GM12878 (cell line): ENCODE measurements around the gene NFAT5. TPM values are rescaled to one million over a fixed set of nuclear protein-coding genes. Genes with fewer than 3 reads are reported as not detected.

ENCODE experiments used
- ATAC-seq: fragments of 200-7000 bp; cut with Tn5 transposase; 3 replicates; pipeline ENCODE4 v1.9.1; 2020; ENCODE audit warnings: mild to moderate bottlenecking, moderate library complexity
- BruUV-seq: library from RNA; stranded (reverse); fragments of 400-500 nt; replicated peaks from 2 replicates; lab custom pipeline; 2021; lab: Mats Ljungman, UMichigan
- CTCF ChIA-PET: fragments of 300-600 bp; sonication (Branson Sonifier 250); formaldehyde crosslinking; extraction: SDS; loops from one replicate; lab custom pipeline; 2021; ENCODE audit warnings: inconsistent platforms; lab: Yijun Ruan, JAX
- POLR2A ChIA-PET: fragments of 350-600 bp; formaldehyde crosslinking; extraction: SDS; loops from one replicate; lab custom pipeline; 2021; ENCODE audit warnings: inconsistent platforms; lab: Charles Lee
- RAD21 ChIA-PET: fragments of 300-600 bp; sonication (Branson Sonifier 250); formaldehyde crosslinking; loops from one replicate; lab custom pipeline; 2023; ENCODE audit warnings: antibody characterized with exemption; ENCODE audit not compliant: unreplicated experiment; lab: Charles Lee
- SMC1A ChIA-PET: fragments of 300-600 bp; sonication (Branson Sonifier 250); formaldehyde crosslinking; loops from one replicate; lab custom pipeline; 2023; ENCODE audit not compliant: unreplicated experiment, uncharacterized antibody; lab: Charles Lee
- DNase-seq: peaks from one replicate; pipeline ENCODE4 v3.0.0-alpha.2; 2011; ENCODE audit warnings: low read depth, low spot score
- FAIRE-seq: peaks from 3 replicates; lab custom pipeline; 2011; peaks lifted over from hg19 to GRCh38; lab: Jason Lieb, UNC
- H2AFZ ChIP-seq: 2 replicates; pipeline ENCODE4 v1.6.0; 2011; ENCODE audit warnings: low read depth, low read length, control low read depth; ENCODE audit not compliant: control insufficient read depth
- H3K27ac ChIP-seq: 2 replicates; pipeline ENCODE4 v1.5.1; 2011; ENCODE audit warnings: control low read depth; ENCODE audit not compliant: control insufficient read depth, insufficient read depth
- H3K27me3 ChIP-seq, 2 experiments: replicated peaks in 1 of 2; 2 replicates each; pipeline versions ENCODE4 v1.6.0 to v1.6.1; 2011; ENCODE audit warnings: low read length in 1 of 2; ENCODE audit not compliant: control insufficient read depth in 2 of 2, insufficient read depth in 2 of 2
- H3K36me3 ChIP-seq, 2 experiments: 2 replicates each; pipeline ENCODE4 v1.5.1; 2011; ENCODE audit warnings: low read length in 1 of 2; ENCODE audit not compliant: control insufficient read depth in 2 of 2, insufficient read depth in 2 of 2
- H3K4me1 ChIP-seq: 2 replicates; pipeline ENCODE4 v1.6.1; 2011; ENCODE audit warnings: mild to moderate bottlenecking, low read length, moderate library complexity, mixed read lengths; ENCODE audit not compliant: control insufficient read depth, insufficient read depth
- H3K4me2 ChIP-seq: 2 replicates; pipeline ENCODE4 v1.6.0; 2011; ENCODE audit warnings: control low read depth; ENCODE audit not compliant: control insufficient read depth, insufficient read depth
- H3K4me3 ChIP-seq: fragments of 200-600 bp; sonication (generic); 2 replicates; pipeline ENCODE4 v1.5.1; 2016
- H3K79me2 ChIP-seq: 2 replicates; pipeline ENCODE4 v1.6.0; 2011; ENCODE audit warnings: low read length; ENCODE audit not compliant: control insufficient read depth, insufficient read depth
- H3K9ac ChIP-seq: 2 replicates; pipeline ENCODE4 v1.8.0; 2011; ENCODE audit warnings: low read length, control low read depth, mixed read lengths; ENCODE audit not compliant: control insufficient read depth, insufficient read depth
- H3K9me3 ChIP-seq: replicated peaks from 3 replicates; pipeline ENCODE4 v1.5.1; 2011; ENCODE audit warnings: mild to moderate bottlenecking, low read length; ENCODE audit not compliant: control insufficient read depth, insufficient read depth
- H4K20me1 ChIP-seq: 2 replicates; pipeline ENCODE4 v1.6.0; 2011; ENCODE audit not compliant: control insufficient read depth, insufficient read depth
- CREM ChIP-seq: IDR thresholded peaks from 2 replicates; pipeline ENCODE4 v1.6.1; 2014; ENCODE audit warnings: antibody characterized with exemption, low read depth
- WGBS: methylation state at CpG from one replicate; pipeline ENCODE4 v1.1.6; 2016; ENCODE audit warnings: low lambda C conversion rate; ENCODE audit not compliant: insufficient replicate concordance, insufficient coverage; ENCODE audit errors: missing lambda C conversion rate; 5-methylcytosine and 5-hydroxymethylcytosine counted together
- in situ Hi-C: fragments of 300-500 bp; cut with MboI; formaldehyde crosslinking; loops from 9 replicates; pipeline ENCODE4 v1.14.3; 2018; ENCODE audit warnings: mixed read lengths
- intact Hi-C: fragments of 100-400 bp; cut with micrococcal nuclease; formaldehyde crosslinking; loops from one replicate; pipeline ENCODE4 v1.14.2; 2022; ENCODE audit not compliant: unreplicated experiment
- polyA plus RNA-seq, 11 experiments: library from polyadenylated mRNA; depleted of rRNA in 4 of 11; unstranded in 6 of 11; stranded (reverse) in 5 of 11; fragments of >200 nt; fragmentation: Nextera tagmentation in 4 of 11; fragmentation: Illumina TruSeq in 1 of 11; extraction: Ambion mirVana in 4 of 11; extraction: Trizol in 1 of 11; gene quantifications; 1 replicate in 1 of 11; 2 replicates in 10 of 11; pipeline versions ENCODE4 v1.2.1 to v1.2.3, GENCODE V29; 2011 to 2016; ENCODE audit warnings: inconsistent platforms in 2 of 11, missing spikeins in 2 of 11, low read depth in 1 of 11
- total RNA-seq, 4 experiments: library from RNA; depleted of rRNA in 3 of 4; stranded (reverse); fragments of >200 nt in 3 of 4; fragmentation: Illumina TruSeq in 1 of 4; extraction: Trizol in 1 of 4; gene quantifications; 2 replicates each; pipeline versions ENCODE4 v1.2.1 to v1.2.3, GENCODE V29; 2013 to 2021
- TF ChIP-seq, protein P1 (sequence below): fragments of 450-650 bp; formaldehyde crosslinking; IDR thresholded peaks from 2 replicates; pipeline ENCODE4 v1.4.0; 2020; ENCODE audit warnings: mild to moderate bottlenecking, moderate library complexity
- TF ChIP-seq, protein P2 (sequence below), 3 experiments: IDR thresholded peaks in 2 of 3; conservative IDR thresholded peaks in 1 of 3; 2 replicates each; pipeline ENCODE4 v1.5.1; 2011; ENCODE audit warnings: low read depth in 3 of 3, low read length in 3 of 3, mild to moderate bottlenecking in 3 of 3, control low read depth in 2 of 3, moderate library complexity in 2 of 3, inconsistent platforms in 1 of 3, mixed read lengths in 1 of 3; ENCODE audit not compliant: control insufficient read depth in 2 of 3, insufficient read depth in 1 of 3; ENCODE audit errors: extremely low read depth in 1 of 3

Gene NFAT5
- total and polyA plus RNA-seq, 10 of the 15 experiments (the other 5 are each of a cell fraction or from before 2014, with no cell fraction given) = 0.58 to 31.5 (median 12.7) TPM

GRCh38 chr16:69526831-69527655, 38.7 kb upstream of the NFAT5 start:
- no TSS peak for BruUV-seq
- in situ Hi-C loops (no loop called here), intact Hi-C loops (no loop called here)
- TF ChIP-seq, protein P1, sequence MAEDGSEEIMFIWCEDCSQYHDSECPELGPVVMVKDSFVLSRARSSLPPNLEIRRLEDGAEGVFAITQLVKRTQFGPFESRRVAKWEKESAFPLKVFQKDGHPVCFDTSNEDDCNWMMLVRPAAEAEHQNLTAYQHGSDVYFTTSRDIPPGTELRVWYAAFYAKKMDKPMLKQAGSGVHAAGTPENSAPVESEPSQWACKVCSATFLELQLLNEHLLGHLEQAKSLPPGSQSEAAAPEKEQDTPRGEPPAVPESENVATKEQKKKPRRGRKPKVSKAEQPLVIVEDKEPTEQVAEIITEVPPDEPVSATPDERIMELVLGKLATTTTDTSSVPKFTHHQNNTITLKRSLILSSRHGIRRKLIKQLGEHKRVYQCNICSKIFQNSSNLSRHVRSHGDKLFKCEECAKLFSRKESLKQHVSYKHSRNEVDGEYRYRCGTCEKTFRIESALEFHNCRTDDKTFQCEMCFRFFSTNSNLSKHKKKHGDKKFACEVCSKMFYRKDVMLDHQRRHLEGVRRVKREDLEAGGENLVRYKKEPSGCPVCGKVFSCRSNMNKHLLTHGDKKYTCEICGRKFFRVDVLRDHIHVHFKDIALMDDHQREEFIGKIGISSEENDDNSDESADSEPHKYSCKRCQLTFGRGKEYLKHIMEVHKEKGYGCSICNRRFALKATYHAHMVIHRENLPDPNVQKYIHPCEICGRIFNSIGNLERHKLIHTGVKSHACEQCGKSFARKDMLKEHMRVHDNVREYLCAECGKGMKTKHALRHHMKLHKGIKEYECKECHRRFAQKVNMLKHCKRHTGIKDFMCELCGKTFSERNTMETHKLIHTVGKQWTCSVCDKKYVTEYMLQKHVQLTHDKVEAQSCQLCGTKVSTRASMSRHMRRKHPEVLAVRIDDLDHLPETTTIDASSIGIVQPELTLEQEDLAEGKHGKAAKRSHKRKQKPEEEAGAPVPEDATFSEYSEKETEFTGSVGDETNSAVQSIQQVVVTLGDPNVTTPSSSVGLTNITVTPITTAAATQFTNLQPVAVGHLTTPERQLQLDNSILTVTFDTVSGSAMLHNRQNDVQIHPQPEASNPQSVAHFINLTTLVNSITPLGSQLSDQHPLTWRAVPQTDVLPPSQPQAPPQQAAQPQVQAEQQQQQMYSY = no peak
- TF ChIP-seq CREM = no peak
- TF ChIP-seq, protein P2, sequence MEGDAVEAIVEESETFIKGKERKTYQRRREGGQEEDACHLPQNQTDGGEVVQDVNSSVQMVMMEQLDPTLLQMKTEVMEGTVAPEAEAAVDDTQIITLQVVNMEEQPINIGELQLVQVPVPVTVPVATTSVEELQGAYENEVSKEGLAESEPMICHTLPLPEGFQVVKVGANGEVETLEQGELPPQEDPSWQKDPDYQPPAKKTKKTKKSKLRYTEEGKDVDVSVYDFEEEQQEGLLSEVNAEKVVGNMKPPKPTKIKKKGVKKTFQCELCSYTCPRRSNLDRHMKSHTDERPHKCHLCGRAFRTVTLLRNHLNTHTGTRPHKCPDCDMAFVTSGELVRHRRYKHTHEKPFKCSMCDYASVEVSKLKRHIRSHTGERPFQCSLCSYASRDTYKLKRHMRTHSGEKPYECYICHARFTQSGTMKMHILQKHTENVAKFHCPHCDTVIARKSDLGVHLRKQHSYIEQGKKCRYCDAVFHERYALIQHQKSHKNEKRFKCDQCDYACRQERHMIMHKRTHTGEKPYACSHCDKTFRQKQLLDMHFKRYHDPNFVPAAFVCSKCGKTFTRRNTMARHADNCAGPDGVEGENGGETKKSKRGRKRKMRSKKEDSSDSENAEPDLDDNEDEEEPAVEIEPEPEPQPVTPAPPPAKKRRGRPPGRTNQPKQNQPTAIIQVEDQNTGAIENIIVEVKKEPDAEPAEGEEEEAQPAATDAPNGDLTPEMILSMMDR (IDR thresholded peaks at IDR 0.05 in 2 of 3, conservative IDR thresholded peaks at IDR 0.05 in 1 of 3; ENCODE audit: control insufficient read depth in 2 of 3, extremely low read depth in 1 of 3, insufficient read depth in 1 of 3, low read depth in 3 of 3, low read length in 3 of 3) = 0 out of 6 replicates have a peak, but pooled peaks of 1 of the 3 experiments have one; percentile 2
- ChIA-PET RAD21 (no interaction called here), SMC1A (no interaction called here), POLR2A (interaction anchor here (0.6 to 0.7 kb wide), 5 partner anchors 11 to 204 kb away, joined by 3 to 6 read pairs (median 5); no protein-coding TSS in a partner anchor), CTCF (no interaction called here)
- H3K4me1 ChIP-seq = peaks cover 7% of the 10 kb centered on the region
- H4K20me1 ChIP-seq = no peaks in the 10 kb centered on the region
- H3K27me3 ChIP-seq = no peaks in the 10 kb centered on the region
- H3K9me3 ChIP-seq = no peaks in the 10 kb centered on the region; the same call in 2 of the 3 replicates
- ATAC-seq (no peak), FAIRE-seq (no peak), DNase-seq (no peak)
- H3K79me2 ChIP-seq = no peaks in the 10 kb centered on the region
- H3K36me3 ChIP-seq = no peaks in the 10 kb centered on the region
- 69% methylated on average over 11 of the region's 11 CpGs for WGBS
- H3K4me3 ChIP-seq = no peak overlapping the region
- no peak overlapping the region for H3K9ac ChIP-seq
- H2AFZ ChIP-seq = no peak overlapping the region
- no peak overlapping the region for H3K4me2 ChIP-seq
- no peak overlapping the region for H3K27ac ChIP-seq
